ENCODE results near the gene ITLN2. TPM values are rescaled to one million over a fixed set of nuclear protein-coding genes. Genes with fewer than 3 reads are reported as not detected.
"Not testable (repeated sequence)": the region's sequence is repeated elsewhere in the genome, so short reads cannot be mapped to it uniquely, and the experiment has no call there.

Gene ITLN2
- total and polyA plus RNA-seq, 2 experiments from 2014 or later, result not detected

GRCh38 chr1:160907976-160908375, 46.6 kb downstream of the ITLN2 start:
- H3K27me3 ChIP-seq, result no peaks in the 10 kb centered on the region
- no peak for TF ChIP-seq CTCF (IDR thresholded peaks at IDR 0.05; ENCODE audit: low read depth, low read length)
- DNase-seq (ENCODE audit: low read depth in 1 of 2, low spot score in 1 of 2), result peak in 1 of 2 donors; percentile 96
- no peak overlapping the region for H3K27ac ChIP-seq
- peaks cover 18% of the 10 kb centered on the region for H3K4me1 ChIP-seq (ENCODE audit: low read depth)
- H3K9me3 ChIP-seq (ENCODE audit: low read depth), result no peaks in the 10 kb centered on the region
- no peak overlapping the region for H3K4me3 ChIP-seq
- no peaks in the 10 kb centered on the region for H3K36me3 ChIP-seq

GRCh38 chr1:160905617-160905989, 49.0 kb downstream of the ITLN2 start:
- H3K36me3 ChIP-seq, result no peaks in the 10 kb centered on the region
- no peaks in the 10 kb centered on the region for H3K9me3 ChIP-seq (ENCODE audit: low read depth)
- no peaks in the 10 kb centered on the region for H3K27me3 ChIP-seq
- peak overlapping the region; percentile 66 for H3K27ac ChIP-seq
- no peak overlapping the region for H3K4me3 ChIP-seq
- no peak for DNase-seq (ENCODE audit: low read depth in 1 of 2, low spot score in 1 of 2)
- H3K4me1 ChIP-seq (ENCODE audit: low read depth), result peaks cover 13% of the 10 kb centered on the region
- no peak for TF ChIP-seq CTCF (IDR thresholded peaks at IDR 0.05; ENCODE audit: low read depth, low read length)

DNA sequence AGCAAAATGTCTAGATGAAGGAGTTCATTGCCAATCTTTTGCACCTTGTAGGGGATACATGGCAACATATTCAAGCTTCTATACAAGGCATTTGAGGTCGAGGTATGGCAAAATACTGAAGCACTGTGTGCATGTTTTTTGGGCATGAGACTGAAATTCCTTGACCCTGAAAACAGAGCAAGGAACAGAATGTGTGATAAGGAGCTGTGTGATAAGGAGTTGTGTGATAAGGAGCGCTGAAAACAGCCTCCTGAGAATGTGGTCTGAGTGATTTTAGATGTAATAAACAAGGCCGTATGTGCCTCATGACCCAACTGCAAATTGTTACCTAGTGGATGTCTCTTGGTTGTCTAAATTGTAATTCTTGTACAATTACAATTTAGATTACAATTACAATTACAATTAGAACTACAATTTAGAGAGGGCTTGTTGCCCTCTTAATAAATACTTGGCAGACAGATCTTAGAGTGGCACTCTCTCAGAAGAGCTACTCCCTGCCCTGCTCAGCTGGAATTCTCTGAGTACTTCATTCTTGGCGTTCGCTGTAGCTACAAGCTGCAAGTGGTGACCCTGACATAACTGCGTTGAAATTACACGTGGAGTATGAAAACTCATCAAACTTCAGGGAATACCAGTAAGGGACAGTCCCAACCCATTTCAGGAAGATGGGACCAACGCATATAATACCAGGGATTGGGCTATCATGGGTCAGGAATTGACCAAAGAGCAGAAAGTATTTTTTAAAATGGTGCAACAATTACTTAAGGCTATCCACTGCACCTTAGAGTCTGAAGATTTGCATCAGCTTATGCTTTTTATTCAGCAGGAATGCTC, 49.6 kb downstream of the ITLN2 start:
- peak; percentile 32 to 89 for DNase-seq (ENCODE audit: low read depth in 1 of 2, low spot score in 1 of 2)
- Histone ChIP-seq H3K4me1 (ENCODE audit: low read depth) (peaks cover 13% of the 10 kb centered on the region), H3K27ac (peak overlapping the region; percentile 66), H3K36me3 (no peaks in the 10 kb centered on the region), H3K9me3 (ENCODE audit: low read depth) (no peaks in the 10 kb centered on the region), H3K4me3 (no peak overlapping the region), H3K27me3 (no peaks in the 10 kb centered on the region)
- TF ChIP-seq CTCF (IDR thresholded peaks at IDR 0.05; ENCODE audit: low read depth, low read length), result no peak

GRCh38 chr1:160902251-160902650, 52.4 kb downstream of the ITLN2 start:
- not testable (repeated sequence) for H3K36me3 ChIP-seq; H3K9me3 ChIP-seq (ENCODE audit: low read depth); H3K27me3 ChIP-seq; H3K4me3 ChIP-seq; H3K27ac ChIP-seq
- peaks cover 13% of the 10 kb centered on the region for H3K4me1 ChIP-seq (ENCODE audit: low read depth)
- DNase-seq (ENCODE audit: low read depth in 1 of 2, low spot score in 1 of 2), result peak in 1 of 2 donors; percentile 15

DNA sequence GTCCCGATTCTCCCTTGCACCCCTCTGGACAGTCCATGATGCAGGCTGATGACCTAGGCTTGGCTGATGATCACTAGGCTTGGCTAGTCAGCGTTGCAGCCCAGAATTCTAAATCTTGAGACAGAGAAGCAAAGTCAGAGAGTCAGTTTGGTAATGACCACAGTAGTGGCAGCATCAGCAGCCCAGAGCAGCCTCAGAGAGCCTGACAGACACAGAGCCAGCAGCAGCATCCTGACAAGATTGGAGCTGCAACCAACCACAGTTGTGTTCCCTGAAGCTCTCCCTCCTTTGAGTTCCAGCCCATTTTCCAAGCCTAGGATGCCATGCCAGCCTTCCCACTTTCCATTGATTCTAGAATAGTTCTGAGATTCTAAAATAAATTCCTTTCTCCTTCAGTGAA, 52.8 kb downstream of the ITLN2 start:
- Histone ChIP-seq H3K4me1 (ENCODE audit: low read depth) (peaks cover 13% of the 10 kb centered on the region), H3K36me3 (no peaks in the 10 kb centered on the region), H3K9me3 (ENCODE audit: low read depth) (no peaks in the 10 kb centered on the region), H3K27me3 (no peaks in the 10 kb centered on the region), H3K27ac (no peak overlapping the region), H3K4me3 (no peak overlapping the region)
- TF ChIP-seq CTCF (IDR thresholded peaks at IDR 0.05; ENCODE audit: low read depth, low read length), result no peak
- DNase-seq (ENCODE audit: low read depth in 1 of 2, low spot score in 1 of 2), result peak in 1 of 2 donors; percentile 15

DNA sequence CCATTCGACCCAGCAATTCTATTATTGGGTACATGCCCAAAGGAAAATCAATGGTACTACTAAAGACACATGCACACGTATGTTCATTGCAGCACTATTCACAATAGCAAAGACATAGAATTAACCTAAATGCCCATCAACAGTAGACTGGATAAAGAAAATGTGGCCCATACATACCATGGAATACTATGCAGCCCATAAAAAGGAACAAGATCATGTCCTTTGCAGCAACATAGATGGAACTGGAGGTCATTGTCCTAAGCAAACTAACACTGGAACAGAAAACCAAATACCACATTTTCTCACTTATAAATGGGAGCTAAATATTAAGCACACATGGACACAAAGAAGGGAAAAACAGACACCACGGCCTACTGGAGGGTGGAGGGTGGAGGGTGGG, 53.9 kb downstream of the ITLN2 start:
- H3K4me3 ChIP-seq; H3K27ac ChIP-seq; H3K9me3 ChIP-seq (ENCODE audit: low read depth); H3K27me3 ChIP-seq; DNase-seq (ENCODE audit: low read depth in 1 of 2, low spot score in 1 of 2); H3K36me3 ChIP-seq: not testable (repeated sequence)
- peaks cover 13% of the 10 kb centered on the region for H3K4me1 ChIP-seq (ENCODE audit: low read depth)

Other genes starting within 250 kb of the ITLN2 start
- not detected in 2 replicates for gene CD48, start 243.0 kb downstream of the ITLN2 start, total RNA-seq
- gene CD48, start 243.0 kb downstream of the ITLN2 start, polyA plus RNA-seq, result 0.26 TPM in 1 of 2 replicates, not detected in the other
- gene SLAMF7, start 215.6 kb downstream of the ITLN2 start, total RNA-seq, result not detected in 2 replicates
- 0.25 TPM in 1 of 2 replicates, not detected in the other for gene SLAMF7, start 215.6 kb downstream of the ITLN2 start, polyA plus RNA-seq
- gene LY9, start 158.6 kb downstream of the ITLN2 start, total RNA-seq, result not detected in 2 replicates
- gene LY9, start 158.6 kb downstream of the ITLN2 start, polyA plus RNA-seq, result not detected in 2 replicates
- gene CD244, start 91.9 kb downstream of the ITLN2 start, total RNA-seq, result not detected in 2 replicates
- gene CD244, start 91.9 kb downstream of the ITLN2 start, polyA plus RNA-seq, result 0.11 TPM in 1 of 2 replicates, not detected in the other
- 0.21 TPM in 1 of 2 replicates, not detected in the other for gene ITLN1, start 69.6 kb downstream of the ITLN2 start, total RNA-seq
- gene ITLN1, start 69.6 kb downstream of the ITLN2 start, polyA plus RNA-seq, result 0.34 TPM in 1 of 2 replicates, not detected in the other
- gene F11R, start 66.3 kb upstream of the ITLN2 start, total RNA-seq, result 68.1 and 93.7 TPM in 2 replicates
- 90.1 and 139 TPM in 2 replicates for gene F11R, start 66.3 kb upstream of the ITLN2 start, polyA plus RNA-seq
- gene TSTD1, start 84.2 kb upstream of the ITLN2 start, total RNA-seq, result 262 and 347 TPM in 2 replicates
- 393 and 448 TPM in 2 replicates for gene TSTD1, start 84.2 kb upstream of the ITLN2 start, polyA plus RNA-seq
- gene USF1, start 91.2 kb upstream of the ITLN2 start, total RNA-seq, result 110 and 127 TPM in 2 replicates
- gene USF1, start 91.2 kb upstream of the ITLN2 start, polyA plus RNA-seq, result 33.7 and 45.5 TPM in 2 replicates
- not detected in 2 replicates for gene ARHGAP30, start 115.1 kb upstream of the ITLN2 start, total RNA-seq
- gene ARHGAP30, start 115.1 kb upstream of the ITLN2 start, polyA plus RNA-seq, result 1.8 and 1.9 TPM in 2 replicates
- not detected in 2 replicates for gene NECTIN4, start 134.7 kb upstream of the ITLN2 start, total RNA-seq
- not detected in 2 replicates for gene NECTIN4, start 134.7 kb upstream of the ITLN2 start, polyA plus RNA-seq
- gene KLHDC9, start 143.6 kb upstream of the ITLN2 start, total RNA-seq, result 36.5 and 42.4 TPM in 2 replicates
- gene KLHDC9, start 143.6 kb upstream of the ITLN2 start, polyA plus RNA-seq, result 41.2 and 48.7 TPM in 2 replicates
- 85.4 and 137 TPM in 2 replicates for gene PFDN2, start 163.2 kb upstream of the ITLN2 start, total RNA-seq
- 103 and 121 TPM in 2 replicates for gene PFDN2, start 163.2 kb upstream of the ITLN2 start, polyA plus RNA-seq
- gene NIT1, start 163.3 kb upstream of the ITLN2 start, total RNA-seq, result 60.7 and 65.9 TPM in 2 replicates
- 64.6 and 92.6 TPM in 2 replicates for gene NIT1, start 163.3 kb upstream of the ITLN2 start, polyA plus RNA-seq
- gene DEDD, start 177.9 kb upstream of the ITLN2 start, total RNA-seq, result 28.1 and 36.5 TPM in 2 replicates
- gene DEDD, start 177.9 kb upstream of the ITLN2 start, polyA plus RNA-seq, result 30.8 and 35.5 TPM in 2 replicates
- gene UFC1, start 199.2 kb upstream of the ITLN2 start, total RNA-seq, result 51.2 and 61.2 TPM in 2 replicates
- gene UFC1, start 199.2 kb upstream of the ITLN2 start, polyA plus RNA-seq, result 122 and 124 TPM in 2 replicates
- 18.7 and 19.6 TPM in 2 replicates for gene USP21, start 204.7 kb upstream of the ITLN2 start, total RNA-seq
- 48.8 and 59.9 TPM in 2 replicates for gene USP21, start 204.7 kb upstream of the ITLN2 start, polyA plus RNA-seq
- 35.4 and 53.8 TPM in 2 replicates for gene PPOX, start 211.6 kb upstream of the ITLN2 start, total RNA-seq
- gene PPOX, start 211.6 kb upstream of the ITLN2 start, polyA plus RNA-seq, result 67.0 and 67.1 TPM in 2 replicates
- 31.3 and 36.9 TPM in 2 replicates for gene B4GALT3, start 222.7 kb upstream of the ITLN2 start, total RNA-seq
- 44.7 and 54.7 TPM in 2 replicates for gene B4GALT3, start 222.7 kb upstream of the ITLN2 start, polyA plus RNA-seq
- gene ADAMTS4, start 244.2 kb upstream of the ITLN2 start, total RNA-seq, result 0.88 and 4.0 TPM in 2 replicates
- gene ADAMTS4, start 244.2 kb upstream of the ITLN2 start, polyA plus RNA-seq, result 1.9 and 3.5 TPM in 2 replicates
- gene NDUFS2, start 247.6 kb upstream of the ITLN2 start, total RNA-seq, result 183 and 204 TPM in 2 replicates
- 346 and 367 TPM in 2 replicates for gene NDUFS2, start 247.6 kb upstream of the ITLN2 start, polyA plus RNA-seq